Fibroblast of skin of left quadriceps (primary cell): ENCODE results near the gene EVX2.

Experiments used
- DNase-seq, 2 experiments: peaks; one replicate each; pipeline ENCODE4 v3.0.0-alpha.2; 2013; ENCODE audit warnings: low read depth in 2 of 2

Gene EVX2

GRCh38 chr2:176082824-176083751 lies 674 bp downstream of the EVX2 start:
- DNase-seq = no peak

- no peak for DNase-seq
Observed at GRCh38 chr2:176082525-176082823, 1.3 kb downstream of the EVX2 start.

GRCh38 chr2:176081837-176082524 lies 1.8 kb downstream of the EVX2 start:
- DNase-seq = no peak

- DNase-seq = no peak
Observed at GRCh38 chr2:176081376-176081836, 2.4 kb downstream of the EVX2 start.

GRCh38 chr2:176080540-176081375 lies 3.0 kb downstream of the EVX2 start:
- DNase-seq = no peak

GRCh38 chr2:176079831-176080539 lies 3.8 kb downstream of the EVX2 start:
- DNase-seq = peak in 1 of 2 experiments; percentile 12

GRCh38 chr2:176079285-176079830 lies 4.4 kb downstream of the EVX2 start:
- no peak for DNase-seq

GRCh38 chr2:176078541-176079284 lies 5.0 kb downstream of the EVX2 start:
- no peak for DNase-seq

- no peak for DNase-seq
Observed at GRCh38 chr2:176076796-176077195, 7.0 kb downstream of the EVX2 start.

GRCh38 chr2:176076063-176076462 lies 7.7 kb downstream of the EVX2 start:
- DNase-seq = no peak

GRCh38 chr2:176075481-176075880 lies 8.3 kb downstream of the EVX2 start:
- DNase-seq = no peak

- DNase-seq = no peak
Observed at GRCh38 chr2:176074919-176075425, 8.8 kb downstream of the EVX2 start.

GRCh38 chr2:176072951-176073904 lies 10.5 kb downstream of the EVX2 start:
- no peak for DNase-seq

- no peak for DNase-seq
Observed at GRCh38 chr2:176072292-176072669, 11.5 kb downstream of the EVX2 start.

- no peak for DNase-seq
Observed at GRCh38 chr2:176071330-176072291, 12.2 kb downstream of the EVX2 start.

- DNase-seq = no peak
Observed at GRCh38 chr2:176068419-176068832, 15.3 kb downstream of the EVX2 start.

GRCh38 chr2:176067589-176068418 lies 16.0 kb downstream of the EVX2 start:
- no peak for DNase-seq
